ENCODE data around the gene LIMCH1. TPM values are rescaled to one million over a fixed set of nuclear protein-coding genes. Genes with fewer than 3 reads are reported as not detected.
"Not testable (repeated sequence)": the region's sequence is repeated elsewhere in the genome, so short reads cannot be mapped to it uniquely, and the experiment has no call there.

Gene LIMCH1
- polyA plus RNA-seq, 12 donors = 75.4 to 689 (median 126) TPM

DNA sequence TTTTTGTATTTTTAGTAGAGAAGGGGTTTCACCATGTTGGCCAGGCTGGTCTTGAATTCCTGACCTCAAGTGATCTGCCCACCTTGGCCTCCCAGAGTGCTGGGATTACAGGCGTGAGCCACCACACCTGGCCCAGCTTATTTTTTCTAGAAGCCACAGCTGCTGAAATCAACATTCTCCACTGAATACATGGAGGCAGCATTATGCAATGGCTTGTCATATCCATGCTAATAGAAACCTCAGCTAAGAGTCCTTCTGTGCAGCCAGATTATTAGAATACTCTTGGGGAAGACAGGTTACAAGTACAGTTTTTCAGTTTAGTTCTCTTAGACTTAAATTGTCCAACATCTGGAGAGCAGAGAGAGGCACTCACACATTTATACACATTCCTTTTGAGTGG lies 104.8 kb downstream of the LIMCH1 start:
- not testable (repeated sequence) for DNase-seq

DNA sequence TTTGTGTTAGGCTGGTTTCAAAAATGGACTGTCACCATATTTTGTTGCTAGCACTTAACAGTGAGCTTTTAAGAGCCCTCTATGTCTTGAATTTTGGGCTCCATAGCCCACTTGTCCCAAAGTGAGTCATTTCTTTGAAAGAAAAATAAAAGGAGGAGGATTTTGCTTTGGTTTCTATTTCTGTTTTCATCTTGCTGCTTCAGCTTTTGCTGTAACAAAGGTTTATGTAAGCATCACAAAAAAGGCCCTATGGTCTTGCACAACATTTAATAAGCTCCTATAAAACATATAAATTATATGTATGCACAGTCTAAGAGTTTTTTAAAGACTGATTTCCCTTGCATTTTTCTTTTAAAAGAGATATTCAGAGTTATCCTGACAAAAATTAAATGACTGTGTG lies 105.4 kb downstream of the LIMCH1 start:
- DNase-seq = no peak

DNA sequence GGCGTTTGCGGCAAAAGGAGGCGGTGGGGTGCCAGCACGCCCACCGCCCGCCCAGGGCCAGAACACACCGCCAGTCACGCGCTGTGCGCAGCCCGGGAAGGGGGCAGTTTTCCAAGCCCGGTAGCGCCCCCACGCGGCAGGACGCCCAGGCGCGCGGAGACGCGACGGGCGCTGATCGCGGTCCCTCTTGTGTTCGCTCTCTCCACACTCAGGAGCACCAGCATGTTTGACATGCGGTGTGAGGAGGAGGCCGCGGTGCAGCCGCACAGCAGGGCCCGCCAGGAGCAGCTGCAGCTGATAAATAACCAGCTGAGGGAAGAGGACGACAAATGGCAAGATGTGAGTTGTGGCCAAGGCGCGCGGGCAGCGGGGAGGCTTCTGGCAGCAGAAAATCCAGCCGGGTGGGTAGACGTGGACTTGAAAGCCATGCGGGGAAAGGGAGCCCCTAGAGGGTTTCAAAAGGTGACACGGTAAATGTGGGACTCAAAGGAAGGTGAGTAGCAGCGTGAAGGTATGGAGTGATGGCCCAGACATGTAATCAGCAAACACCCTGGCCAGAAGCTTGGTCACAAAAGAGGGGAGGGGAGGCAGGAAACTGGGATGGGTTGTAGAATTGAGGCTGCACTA lies 106.4 kb downstream of the LIMCH1 start:
- peak; percentile 79 for DNase-seq

DNA sequence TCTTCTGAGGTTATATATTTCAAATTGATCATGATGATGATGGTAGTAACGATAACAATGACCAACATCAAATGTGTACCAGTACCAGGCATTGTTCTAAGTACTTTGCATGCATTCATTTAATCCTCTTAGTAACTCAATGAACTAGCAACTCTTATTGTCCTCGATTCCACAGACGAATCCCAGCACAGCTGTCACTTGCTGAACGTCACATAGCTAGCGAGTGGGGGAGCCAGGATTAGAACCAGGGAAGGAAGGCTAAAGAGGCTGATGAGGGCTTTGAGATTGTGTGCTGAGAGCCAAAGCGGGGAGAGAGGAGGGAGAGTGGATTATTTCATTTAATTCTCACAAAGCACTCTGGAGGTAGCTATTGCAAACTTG lies 106.9 kb downstream of the LIMCH1 start:
- no peak for DNase-seq

DNA sequence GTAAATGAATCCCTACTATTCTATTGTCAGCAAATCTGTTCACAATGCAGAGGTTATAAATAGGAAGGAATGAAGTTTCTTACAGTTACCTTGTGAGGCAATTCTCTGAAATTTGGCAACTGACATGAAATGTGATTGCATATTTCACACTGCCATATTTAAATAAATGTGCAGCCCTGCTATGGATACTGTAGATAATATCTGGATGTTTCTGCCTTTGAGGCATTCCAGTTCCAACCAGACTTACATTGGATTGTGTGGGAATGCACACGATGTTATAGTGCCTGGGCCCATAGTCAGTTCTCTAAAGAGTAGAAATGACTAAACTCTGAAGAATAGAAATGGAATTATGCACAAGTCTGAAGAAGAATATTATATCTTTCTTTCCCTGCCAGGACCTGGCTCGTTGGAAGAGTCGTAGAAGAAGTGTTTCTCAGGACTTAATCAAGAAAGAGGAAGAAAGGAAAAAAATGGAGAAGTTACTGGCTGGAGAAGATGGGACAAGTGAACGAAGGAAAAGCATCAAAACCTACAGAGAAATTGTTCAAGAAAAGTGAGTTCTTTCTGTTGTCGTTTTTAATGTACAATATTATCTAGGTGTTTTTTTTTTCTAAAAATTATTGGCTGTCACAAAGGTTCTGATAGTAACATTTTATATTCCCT lies 107.9 kb downstream of the LIMCH1 start:
- no peak for DNase-seq

DNA sequence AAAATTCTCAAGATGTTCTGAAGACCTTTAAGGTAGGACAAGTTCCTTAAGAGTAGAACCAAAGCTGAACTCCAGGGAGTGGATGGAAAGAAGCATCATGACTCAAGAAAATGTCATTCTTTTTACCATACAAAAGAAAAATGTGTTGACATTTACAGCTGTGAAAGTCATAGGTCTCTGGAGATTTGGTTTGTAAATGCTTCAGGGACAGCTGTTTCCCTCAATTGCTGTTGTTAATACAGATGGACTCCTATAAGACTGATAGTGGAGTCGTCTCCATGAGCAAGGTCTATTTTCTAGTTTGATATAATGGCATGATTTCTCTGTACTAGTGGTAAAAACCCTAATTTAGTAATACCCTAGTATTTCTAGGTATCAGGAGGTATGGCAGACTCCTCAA lies 108.9 kb downstream of the LIMCH1 start:
- DNase-seq = no peak

DNA sequence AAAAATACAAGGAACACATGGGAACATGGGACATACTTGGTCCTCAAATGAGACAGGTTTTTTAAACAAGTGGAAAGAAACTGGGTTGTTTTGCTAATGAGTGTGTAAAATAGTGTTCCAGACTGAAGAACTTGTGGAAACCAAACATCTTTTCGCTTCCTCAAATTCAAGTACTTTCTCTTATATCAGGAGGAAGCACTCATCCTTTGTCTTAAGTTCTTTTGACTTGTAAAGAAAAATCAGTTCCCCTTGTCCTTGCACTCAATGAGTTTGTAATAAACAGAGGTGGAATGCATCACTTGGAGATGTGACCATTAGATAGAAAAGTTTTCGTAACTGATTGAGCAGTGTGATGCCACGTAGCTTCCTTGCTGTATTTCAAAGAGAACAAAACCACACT lies 109.4 kb downstream of the LIMCH1 start:
- DNase-seq = no peak

DNA sequence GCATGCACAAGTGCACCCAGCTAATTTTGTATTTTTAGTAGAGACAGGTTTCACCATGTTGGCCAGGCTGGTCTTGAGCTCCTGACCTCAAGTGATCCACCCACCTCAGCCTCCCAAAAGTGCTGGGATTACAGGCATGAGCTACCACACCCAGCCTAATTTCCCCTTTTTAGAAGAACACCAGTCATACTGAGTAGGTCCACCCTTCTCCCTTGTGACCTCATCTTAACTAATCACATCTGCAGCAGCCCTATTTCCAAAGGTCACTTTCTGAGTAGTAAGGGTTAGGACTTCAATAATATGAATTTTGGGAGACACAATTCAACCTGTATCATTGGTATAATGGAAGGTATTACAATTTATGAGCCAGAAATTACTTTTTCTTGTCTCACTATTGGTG lies 113.2 kb downstream of the LIMCH1 start:
- not testable (repeated sequence) for DNase-seq

DNA sequence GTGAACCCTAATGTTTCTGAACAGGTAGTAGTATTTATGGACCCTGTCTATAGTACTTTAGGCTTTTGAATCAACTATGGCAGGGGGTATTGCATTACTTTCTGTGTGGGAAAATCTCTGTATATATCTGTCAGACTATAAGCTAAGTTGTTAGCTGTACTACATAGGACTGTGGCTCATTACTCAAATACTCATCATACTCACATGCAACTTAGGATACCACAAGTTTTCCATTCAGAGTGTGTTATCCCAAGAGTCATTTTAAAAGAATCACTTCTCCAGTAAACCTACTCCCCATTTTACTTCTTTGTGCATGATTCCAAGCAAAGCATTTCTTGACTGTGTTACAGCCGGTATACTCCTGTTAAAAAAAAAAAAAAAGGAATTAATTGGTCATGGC lies 115.0 kb downstream of the LIMCH1 start:
- no peak for DNase-seq

DNA sequence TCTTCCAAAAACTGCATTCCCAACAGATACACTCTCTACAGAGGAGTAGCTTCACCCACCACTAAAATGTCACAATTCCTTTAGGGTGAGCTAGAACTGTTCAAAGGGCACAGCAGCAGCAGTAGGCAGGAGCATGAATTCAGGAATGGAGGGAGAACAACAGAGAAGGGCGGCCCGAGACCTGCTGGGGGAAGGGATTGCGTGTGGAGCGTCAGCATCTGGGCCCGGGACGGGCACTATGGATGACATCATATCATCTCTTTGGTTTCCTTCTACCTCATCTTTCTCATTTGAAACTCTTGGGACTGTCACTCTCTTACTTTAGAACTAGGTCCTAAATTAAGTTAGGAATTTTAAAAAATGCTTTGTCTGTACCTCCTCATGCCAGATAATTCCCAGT lies 115.6 kb downstream of the LIMCH1 start:
- no peak for DNase-seq

DNA sequence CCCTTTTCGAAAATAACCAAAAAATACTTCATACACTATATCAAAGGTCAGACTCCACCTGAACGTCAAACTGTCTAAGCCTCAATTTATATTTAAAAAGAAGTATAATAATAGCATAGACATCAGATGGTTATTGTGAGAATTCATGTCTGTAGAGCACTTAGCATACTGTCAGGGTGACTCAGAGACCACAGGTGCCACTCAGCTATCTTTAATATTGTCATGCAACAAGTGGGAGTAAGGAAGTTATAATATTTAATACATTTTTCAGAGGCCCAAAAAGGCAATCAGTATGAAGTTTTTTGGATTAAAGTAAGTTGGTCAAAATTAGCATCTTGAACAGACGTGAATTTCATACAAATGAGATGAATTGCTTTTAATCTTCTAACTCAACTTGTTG lies 117.2 kb downstream of the LIMCH1 start:
- no peak for DNase-seq

DNA sequence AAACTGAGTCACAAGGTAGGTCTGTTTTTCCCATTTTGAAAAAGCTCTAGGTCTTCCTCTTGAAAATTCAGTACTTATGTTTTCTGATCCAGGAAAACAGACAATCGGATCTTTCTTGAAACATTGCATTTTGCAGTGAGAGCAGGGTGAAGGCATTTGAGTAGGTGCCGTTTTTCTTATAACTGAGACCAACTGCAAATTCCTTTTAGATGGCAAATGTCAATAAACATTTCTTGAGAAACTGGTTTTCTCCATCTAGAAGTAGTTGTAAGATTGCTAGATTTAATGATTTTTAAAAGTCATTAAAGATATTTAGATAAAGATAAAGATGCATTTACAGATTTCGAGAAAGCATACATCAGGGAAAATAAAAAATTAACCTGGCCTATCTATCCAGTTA lies 118.1 kb downstream of the LIMCH1 start:
- DNase-seq = no peak

DNA sequence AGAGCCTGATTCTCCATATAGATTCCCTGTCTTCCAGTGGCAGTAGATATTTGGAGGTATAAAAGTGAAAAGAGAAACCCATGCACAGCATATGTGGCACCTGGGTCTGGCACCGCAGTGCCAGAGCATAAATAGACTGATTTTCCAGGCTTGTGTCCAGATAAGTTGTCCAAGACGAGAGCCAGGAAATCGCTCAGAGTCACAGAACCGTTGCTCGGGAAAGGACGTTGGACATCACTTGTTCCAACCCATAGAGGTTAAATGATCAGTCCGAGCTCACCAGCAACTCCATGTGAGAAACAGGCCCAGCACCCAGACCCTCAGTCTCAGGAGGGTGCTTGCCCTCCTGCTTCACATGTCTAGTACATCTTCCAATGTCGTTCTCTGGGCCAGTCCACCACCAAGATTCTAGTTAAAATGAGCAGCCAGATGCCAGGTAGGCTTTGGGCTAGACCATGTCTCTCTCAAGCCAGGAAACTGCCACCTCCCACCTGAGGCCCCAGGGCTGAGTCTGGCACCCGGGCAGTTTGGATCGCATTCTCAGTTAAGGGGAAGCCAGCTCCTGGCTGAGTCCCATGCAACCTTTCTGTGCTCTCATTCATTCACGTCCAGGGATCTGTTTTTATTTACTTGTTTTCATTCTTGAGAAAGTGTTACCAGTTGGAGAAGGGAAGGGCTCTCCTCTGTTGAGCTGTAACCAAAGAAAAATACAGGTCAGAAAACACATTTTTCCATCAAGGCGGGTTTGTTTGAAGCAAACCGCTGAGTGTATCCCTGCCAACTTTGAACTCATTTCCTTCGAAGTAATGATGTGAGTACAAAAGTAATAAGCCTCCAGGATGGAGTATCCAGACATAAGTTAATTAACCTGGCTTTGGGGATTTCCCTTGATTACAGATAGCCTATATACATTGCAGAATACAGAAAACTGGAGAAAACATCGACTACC lies 118.9 kb downstream of the LIMCH1 start:
- peak; percentile 45 for DNase-seq

DNA sequence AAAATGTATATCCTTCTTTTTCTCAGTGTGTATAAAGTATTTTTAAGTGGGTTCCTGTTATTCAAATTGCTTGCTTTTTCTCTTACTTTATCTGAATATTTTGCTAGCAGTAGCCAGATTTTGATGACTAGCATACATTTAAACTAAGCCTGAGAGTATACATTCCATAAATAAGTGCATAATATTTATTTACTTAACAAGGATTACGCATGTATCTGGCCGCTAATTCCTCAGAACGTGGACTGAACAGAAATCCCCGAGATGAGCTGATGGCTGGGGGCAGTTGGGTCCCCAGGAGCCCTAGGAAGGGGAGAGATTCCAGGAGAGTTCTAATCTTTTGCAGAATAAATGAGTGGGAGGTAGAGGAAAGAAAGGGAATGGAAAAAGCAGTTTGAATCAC lies 119.6 kb downstream of the LIMCH1 start:
- DNase-seq = no peak

DNA sequence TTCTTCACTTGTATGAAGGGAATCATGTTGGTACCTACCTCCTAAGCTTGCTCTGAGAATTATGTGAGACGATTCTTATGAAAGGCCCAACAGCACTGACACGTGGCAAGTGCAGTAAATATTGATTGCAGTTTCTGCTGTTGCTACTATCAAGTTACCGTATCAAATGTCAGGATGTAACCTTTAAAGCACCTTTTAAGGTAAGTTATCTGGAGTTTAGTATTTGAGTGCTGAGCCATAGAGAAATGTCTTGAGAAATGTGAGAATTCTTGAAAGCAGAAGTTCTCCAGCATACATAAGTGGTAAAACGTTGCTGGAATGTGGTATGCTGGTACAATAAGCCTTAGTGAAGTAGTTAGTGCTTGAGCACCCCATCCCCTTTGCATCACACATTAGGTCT lies 120.2 kb downstream of the LIMCH1 start:
- DNase-seq = no peak

DNA sequence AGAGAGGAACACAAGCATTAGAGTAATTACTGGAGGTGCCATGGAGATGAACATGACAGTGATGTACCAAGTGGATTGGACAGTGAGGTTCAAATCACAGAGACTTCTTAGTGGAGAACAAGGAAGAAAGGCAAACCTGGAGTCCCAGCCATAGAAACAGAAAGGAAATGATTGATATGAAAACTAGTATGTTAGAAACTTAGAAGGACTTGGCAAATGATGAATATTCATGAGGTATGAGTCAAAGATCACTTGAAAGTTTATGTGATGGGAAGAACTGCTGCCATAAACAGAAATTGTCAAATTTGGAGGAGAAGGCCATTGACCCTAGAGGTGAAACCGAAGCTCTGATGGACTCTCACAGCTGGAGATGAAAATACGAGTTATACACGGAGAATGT lies 122.4 kb downstream of the LIMCH1 start:
- no peak for DNase-seq

DNA sequence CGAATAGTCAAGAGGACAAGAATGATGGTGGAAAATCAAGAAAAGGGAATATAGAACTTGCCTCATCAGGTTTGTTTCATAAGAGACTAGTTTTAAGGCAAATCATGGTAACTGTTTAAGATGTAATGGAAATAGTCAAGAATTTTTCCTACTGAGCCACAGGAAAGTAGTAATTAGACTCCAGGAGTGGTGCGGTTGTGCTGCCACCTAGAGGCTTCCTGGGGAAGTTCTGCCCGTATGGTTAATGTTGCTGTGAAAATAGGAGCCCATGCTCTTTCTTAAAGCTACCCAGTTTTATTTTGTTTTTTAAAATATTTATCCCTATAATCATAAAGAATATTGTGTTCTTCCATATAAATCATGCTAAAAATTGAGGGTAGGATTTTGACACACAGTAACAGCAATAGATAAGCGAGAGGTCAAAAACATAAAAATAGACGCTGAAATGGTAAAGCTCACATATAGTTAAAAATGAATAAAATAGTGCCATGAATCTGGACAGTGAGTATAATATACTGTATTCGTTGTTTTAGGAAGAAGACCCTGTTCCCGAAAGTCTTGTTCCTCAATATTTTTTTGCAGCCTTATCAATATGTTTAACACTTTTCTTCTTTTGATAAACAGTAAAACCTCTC lies 123.6 kb downstream of the LIMCH1 start:
- DNase-seq = peak; percentile 80

DNA sequence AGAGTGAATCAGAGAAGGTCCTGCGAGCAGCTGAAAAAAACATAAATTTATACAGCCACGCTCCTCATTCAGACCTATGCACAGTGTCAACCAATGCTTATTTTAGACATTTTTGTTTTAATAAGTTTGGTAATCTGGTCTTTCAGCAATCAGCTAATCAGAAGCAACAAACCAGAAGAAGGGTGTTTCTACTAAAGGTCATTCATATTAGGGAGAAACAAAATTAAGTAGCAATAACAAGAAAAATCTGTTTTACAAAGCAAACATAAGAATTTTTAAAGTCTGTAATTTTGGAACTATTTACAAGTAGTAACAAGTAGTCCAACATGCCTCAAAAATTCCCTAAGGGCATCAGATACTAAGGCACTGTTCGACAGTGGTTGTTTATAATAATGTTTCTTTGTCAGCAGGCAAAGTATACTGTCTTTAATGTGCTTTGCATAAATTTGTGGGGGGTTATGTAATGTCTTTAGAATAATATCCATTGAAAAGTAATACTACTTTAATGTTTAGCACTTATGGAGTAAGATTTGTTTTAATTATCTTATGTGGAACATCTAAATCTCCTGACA lies 127.8 kb downstream of the LIMCH1 start:
- no peak for DNase-seq

DNA sequence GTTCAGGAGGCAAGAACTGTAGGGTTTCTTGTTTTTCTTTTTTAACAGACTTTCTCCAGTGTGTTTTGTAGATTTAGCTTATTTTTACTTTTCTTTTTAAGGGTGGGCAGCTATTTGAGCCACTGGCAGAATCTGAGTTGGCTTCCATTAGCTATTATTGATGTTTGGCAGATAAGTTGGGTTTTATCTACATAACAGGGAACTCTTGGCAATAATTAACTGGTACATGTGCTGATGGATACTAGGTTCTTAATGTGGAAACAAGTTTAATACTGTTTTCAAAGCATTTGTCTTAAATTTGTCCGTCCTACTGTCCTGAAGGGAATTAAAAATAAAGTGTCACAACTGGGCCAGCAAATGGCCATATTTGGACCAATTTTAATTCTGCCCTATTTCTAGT lies 130.1 kb downstream of the LIMCH1 start:
- DNase-seq = no peak

DNA sequence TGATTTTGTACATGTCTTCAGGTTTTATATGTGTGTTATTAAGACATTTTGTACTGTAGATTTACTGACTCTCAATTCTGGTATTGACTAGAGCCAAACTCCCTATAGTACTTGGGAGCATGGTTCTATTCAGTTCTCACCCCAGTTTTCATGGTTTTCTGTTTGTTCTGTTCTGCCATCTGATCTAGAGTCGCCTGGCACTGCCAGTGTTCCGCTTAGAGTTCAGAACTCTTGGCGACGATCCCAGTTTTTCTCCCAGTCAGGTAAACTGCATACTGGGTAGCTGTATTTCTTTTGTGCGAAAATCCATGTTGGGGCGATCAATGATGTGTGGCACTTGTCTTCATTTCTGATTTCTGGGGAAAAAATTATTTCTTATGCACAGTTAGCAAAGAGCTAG lies 132.6 kb downstream of the LIMCH1 start:
- no peak for DNase-seq

DNA sequence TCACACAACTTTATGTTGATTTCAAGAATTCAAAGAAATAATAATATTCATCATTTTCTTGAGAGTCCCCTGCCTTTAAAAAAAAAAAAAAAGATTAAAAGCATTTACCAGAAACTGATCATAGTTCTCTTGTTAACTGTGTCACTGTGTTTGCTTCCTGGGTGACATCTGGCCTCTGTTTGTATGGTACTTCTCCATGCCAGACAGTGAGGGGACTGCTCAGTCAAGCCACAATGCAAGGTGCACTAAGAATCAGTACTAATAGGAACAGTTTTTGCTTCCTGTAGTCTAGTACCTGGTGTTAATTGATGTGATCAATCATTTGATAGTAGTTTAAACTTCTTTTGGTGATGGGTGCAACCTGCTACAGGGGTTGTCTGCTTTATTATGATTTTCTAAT lies 133.0 kb downstream of the LIMCH1 start:
- DNase-seq = no peak

Measured in muscle of arm (tissue), 12 donors.